ENCODE results near the gene CDSN. TPM values are rescaled to one million over a fixed set of nuclear protein-coding genes. Genes with fewer than 3 reads are reported as not detected.
A peak's percentile ranks its signal among the peaks of the same experiment; 100 is the strongest.
"Not testable (repeated sequence)": the region's sequence is repeated elsewhere in the genome, so short reads cannot be mapped to it uniquely, and the experiment has no call there.

Gene CDSN, protein sequence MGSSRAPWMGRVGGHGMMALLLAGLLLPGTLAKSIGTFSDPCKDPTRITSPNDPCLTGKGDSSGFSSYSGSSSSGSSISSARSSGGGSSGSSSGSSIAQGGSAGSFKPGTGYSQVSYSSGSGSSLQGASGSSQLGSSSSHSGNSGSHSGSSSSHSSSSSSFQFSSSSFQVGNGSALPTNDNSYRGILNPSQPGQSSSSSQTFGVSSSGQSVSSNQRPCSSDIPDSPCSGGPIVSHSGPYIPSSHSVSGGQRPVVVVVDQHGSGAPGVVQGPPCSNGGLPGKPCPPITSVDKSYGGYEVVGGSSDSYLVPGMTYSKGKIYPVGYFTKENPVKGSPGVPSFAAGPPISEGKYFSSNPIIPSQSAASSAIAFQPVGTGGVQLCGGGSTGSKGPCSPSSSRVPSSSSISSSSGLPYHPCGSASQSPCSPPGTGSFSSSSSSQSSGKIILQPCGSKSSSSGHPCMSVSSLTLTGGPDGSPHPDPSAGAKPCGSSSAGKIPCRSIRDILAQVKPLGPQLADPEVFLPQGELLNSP
- not detected in 2 replicates for total RNA-seq
- long read RNA-seq = 0 reads

DNA sequence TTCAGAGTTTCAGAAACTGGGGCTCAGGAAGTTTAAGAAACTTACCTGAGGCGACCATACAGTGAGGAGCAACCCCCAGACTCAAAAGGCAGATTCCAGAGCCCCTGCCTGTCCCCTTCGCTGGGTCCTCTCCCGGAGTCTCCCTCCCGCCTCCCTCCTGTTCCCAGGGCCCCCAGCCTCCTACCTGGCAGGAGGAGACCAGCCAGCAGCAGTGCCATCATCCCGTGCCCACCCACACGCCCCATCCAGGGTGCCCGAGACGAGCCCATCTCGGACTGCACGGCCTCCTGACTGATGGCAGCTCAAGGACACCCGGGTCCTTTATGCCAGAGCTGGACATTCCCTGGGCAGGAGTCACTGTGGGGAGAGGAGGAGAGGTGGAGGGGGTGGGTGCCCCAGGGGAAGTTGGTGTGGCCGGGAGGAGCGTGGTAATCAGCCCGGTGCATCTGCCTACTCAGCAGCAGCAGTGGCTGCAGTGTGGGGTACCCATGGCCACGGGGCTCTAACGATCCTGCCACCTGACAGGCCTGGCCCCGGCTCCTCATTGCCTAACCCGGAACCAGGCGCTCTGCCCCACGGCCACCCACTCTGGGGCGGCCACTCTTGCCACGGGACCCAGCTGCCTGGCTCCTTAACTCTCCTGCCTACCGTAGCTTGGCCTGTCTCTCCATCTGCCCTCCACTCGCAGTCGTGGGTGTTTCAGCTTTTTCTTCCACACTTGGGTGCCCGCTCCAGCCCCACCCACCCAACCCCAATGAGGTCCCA lies at the start of gene CDSN:
TSS of gene CDSN (minus strand) at position 296 of the 765 bp plus-strand sequence. CDS start at position 269, 27 bp downstream.
- Mint-ChIP-seq H3K9me3 (no peaks in the 10 kb centered on the region), H3K4me3 (no peak within 1 kb of the TSS), H3K27me3 (ENCODE audit: low read depth) (peaks cover 4% of the 10 kb centered on the region), H3K36me3 (ENCODE audit: low read depth) (no peaks in the 10 kb centered on the region), H3K27ac (ENCODE audit: unreplicated experiment) (no peak within 1 kb of the TSS), H3K4me1 (peaks cover 6% of the 10 kb centered on the region)
- DNase-seq (ENCODE audit: low read depth, low spot score) = no peak
- TF ChIP-seq, protein P1, sequence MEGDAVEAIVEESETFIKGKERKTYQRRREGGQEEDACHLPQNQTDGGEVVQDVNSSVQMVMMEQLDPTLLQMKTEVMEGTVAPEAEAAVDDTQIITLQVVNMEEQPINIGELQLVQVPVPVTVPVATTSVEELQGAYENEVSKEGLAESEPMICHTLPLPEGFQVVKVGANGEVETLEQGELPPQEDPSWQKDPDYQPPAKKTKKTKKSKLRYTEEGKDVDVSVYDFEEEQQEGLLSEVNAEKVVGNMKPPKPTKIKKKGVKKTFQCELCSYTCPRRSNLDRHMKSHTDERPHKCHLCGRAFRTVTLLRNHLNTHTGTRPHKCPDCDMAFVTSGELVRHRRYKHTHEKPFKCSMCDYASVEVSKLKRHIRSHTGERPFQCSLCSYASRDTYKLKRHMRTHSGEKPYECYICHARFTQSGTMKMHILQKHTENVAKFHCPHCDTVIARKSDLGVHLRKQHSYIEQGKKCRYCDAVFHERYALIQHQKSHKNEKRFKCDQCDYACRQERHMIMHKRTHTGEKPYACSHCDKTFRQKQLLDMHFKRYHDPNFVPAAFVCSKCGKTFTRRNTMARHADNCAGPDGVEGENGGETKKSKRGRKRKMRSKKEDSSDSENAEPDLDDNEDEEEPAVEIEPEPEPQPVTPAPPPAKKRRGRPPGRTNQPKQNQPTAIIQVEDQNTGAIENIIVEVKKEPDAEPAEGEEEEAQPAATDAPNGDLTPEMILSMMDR (conservative IDR thresholded peaks at IDR 0.05) = no peak

DNA sequence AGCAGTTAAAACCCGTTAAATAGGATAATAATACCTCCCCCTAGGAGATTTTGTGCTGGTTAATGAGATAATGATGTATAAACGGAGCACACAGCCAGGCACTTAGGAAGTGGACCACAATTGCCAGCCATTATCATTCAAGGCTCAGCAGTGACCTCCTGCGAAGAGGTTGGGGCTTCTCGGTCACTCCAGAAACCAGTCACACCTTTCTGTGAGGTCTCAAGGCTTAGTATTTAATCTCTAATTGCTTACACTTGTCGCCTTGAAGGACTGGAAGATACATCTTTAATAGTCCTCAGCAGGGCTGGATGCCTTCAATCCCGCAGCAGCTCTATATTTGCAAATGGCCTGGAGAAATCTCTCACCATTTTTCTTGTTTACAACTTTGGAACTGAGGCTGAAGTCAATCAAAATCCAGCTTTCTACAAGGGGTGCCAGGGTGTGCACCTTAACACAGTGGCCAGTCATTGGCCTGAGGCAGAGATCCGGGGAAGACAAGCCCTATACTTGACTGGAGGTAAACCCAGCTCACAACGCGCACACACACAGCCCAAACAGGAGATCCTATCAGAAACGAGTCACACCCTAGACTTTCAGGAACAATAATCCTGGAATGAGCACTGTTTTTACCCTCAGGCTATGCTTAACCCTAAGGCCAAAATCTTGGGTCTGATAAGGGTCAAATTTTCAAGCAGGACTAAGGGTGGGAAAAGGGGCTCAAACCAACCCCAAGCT lies 49.0 kb upstream of the CDSN start:
- Mint-ChIP-seq H3K36me3 (ENCODE audit: low read depth) (no peaks in the 10 kb centered on the region), H3K4me3 (no peak overlapping the region), H3K4me1 (peaks cover 22% of the 10 kb centered on the region), H3K27me3 (ENCODE audit: low read depth) (peaks cover 4% of the 10 kb centered on the region), H3K27ac (ENCODE audit: unreplicated experiment) (no peak overlapping the region), H3K9me3 (no peaks in the 10 kb centered on the region)
- DNase-seq (ENCODE audit: low read depth, low spot score) = no peak
- TF ChIP-seq, protein P1 (conservative IDR thresholded peaks at IDR 0.05) = no peak

DNA sequence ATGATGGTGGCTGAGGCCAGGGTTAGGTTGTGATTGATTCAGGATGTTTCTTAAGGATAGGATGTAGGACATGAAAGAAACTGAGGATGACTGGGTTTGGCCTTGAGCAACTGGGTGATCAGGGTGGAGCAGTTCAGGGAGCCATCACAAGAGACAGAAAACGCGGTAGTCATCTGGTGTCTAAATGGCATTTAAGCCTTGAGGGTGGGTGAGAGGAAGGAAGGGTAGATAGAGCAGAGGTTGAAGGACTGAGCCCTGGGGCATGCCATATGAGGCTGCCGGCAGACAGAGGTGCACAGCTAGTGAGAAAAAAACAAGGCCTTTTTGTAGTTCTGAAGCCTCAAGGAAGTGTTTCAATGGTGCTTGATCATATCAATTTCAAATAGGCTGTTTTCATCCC lies 48.4 kb upstream of the CDSN start:
- peaks cover 4% of the 10 kb centered on the region for H3K27me3 Mint-ChIP-seq (ENCODE audit: low read depth)
- H3K4me3 Mint-ChIP-seq = no peak overlapping the region
- peaks cover 22% of the 10 kb centered on the region for H3K4me1 Mint-ChIP-seq
- no peaks in the 10 kb centered on the region for H3K36me3 Mint-ChIP-seq (ENCODE audit: low read depth)
- H3K9me3 Mint-ChIP-seq = no peaks in the 10 kb centered on the region
- TF ChIP-seq, protein P1 (conservative IDR thresholded peaks at IDR 0.05) = no peak
- no peak for DNase-seq (ENCODE audit: low read depth, low spot score)
- H3K27ac Mint-ChIP-seq (ENCODE audit: unreplicated experiment) = peak overlapping the region; percentile 85

DNA sequence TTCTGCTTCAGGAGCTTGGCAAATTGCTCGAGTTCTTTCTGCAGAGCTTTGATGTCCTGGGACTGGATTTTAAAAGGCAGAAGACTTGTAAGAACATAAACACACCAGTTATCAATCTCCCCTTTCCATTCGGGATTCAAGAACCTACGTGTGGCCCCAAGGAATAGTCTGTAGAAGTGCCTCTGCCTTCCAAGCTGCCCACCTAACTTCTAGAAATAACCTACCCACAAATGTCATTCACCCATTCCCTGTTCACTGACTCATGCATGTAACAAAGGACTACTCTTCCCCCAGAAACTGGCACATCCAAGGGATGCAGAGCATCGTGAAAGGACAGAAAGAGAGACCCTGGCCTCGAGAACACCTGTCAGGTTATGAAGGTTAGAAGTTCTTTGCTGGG lies 45.7 kb upstream of the CDSN start:
- no peak overlapping the region for H3K4me3 Mint-ChIP-seq
- H3K27me3 Mint-ChIP-seq (ENCODE audit: low read depth) = peaks cover under 1% of the 10 kb centered on the region
- peaks cover 3% of the 10 kb centered on the region for H3K36me3 Mint-ChIP-seq (ENCODE audit: low read depth)
- no peak for DNase-seq (ENCODE audit: low read depth, low spot score)
- H3K4me1 Mint-ChIP-seq = peaks cover 16% of the 10 kb centered on the region
- peak overlapping the region; percentile 68 for H3K27ac Mint-ChIP-seq (ENCODE audit: unreplicated experiment)
- TF ChIP-seq, protein P1 (conservative IDR thresholded peaks at IDR 0.05) = no peak
- H3K9me3 Mint-ChIP-seq = no peaks in the 10 kb centered on the region

DNA sequence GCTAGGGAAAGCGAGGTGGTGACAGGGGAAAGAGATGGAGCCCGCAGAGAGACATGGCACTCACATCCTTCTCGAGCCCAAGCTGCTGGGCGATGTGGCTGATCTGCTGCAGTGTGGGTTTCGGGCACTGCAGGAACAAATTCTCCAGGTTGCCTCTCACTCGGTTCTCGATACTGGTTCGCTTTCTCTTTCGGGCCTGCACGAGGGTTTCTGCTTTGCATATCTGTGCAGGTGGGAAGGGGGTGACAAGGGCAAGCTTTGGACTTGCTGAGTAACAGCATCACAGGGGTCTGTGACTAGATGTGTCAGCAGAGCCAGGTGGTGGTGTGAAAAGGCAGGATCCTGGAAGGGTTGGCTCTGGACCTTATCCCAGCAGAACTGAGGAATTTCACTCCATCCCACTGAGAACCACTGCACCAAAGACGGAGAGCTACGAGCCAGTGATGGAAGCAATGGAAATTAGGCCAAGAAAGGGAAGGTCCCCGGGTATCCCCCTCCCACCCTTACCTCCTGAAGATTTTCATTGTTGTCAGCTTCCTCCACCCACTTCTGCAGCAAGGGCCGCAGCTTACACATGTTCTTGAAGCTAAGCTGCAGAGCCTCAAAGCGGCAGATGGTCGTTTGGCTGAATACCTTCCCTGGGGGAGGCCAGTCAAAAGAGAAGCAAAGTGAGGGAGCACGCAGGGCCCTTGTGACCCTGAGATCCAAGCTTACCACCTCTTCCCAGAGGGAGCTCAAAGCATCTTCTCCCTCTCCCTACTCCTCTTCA lies 45.0 kb upstream of the CDSN start:
- not testable (repeated sequence) for H3K36me3 Mint-ChIP-seq (ENCODE audit: low read depth); H3K27me3 Mint-ChIP-seq (ENCODE audit: low read depth); H3K27ac Mint-ChIP-seq (ENCODE audit: unreplicated experiment); H3K9me3 Mint-ChIP-seq; H3K4me3 Mint-ChIP-seq; DNase-seq (ENCODE audit: low read depth, low spot score)
- H3K4me1 Mint-ChIP-seq = peaks cover 16% of the 10 kb centered on the region

DNA sequence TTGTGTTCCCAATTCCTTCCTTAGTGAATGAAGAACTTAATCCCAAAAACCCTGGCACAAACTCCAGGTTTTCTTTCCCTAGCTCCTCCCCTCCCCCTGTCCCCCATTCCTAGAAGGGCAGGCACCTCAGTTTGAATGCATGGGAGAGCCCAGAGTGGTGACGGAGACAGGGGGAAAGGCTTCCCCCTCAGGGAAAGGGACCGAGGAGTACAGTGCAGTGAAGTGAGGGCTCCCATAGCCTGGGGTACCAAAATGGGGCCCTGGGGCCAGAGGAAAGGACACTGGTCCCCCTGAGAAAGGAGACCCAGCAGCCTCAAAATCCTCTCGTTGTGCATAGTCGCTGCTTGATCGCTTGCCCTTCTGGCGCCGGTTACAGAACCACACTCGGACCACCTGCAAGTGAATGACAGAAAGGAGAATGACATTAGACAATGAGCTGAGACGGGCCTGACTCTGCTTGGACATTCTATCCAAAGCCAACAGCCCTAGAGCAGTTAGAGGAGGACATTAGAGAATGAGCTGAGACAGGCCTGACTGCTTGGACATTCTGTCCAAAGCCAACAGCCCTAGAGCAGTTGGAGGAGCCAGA lies 44.3 kb upstream of the CDSN start:
- not testable (repeated sequence) for H3K9me3 Mint-ChIP-seq; H3K4me3 Mint-ChIP-seq; DNase-seq (ENCODE audit: low read depth, low spot score); H3K27ac Mint-ChIP-seq (ENCODE audit: unreplicated experiment); H3K36me3 Mint-ChIP-seq (ENCODE audit: low read depth); H3K27me3 Mint-ChIP-seq (ENCODE audit: low read depth)
- peaks cover 22% of the 10 kb centered on the region for H3K4me1 Mint-ChIP-seq
